IPS-18a (cell line): ENCODE results near the gene ITGB5.

Source experiments
- H3K27ac ChIP-seq: one replicate; pipeline ENCODE4 v1.5.1; 2013; ENCODE audit warnings: low read length
- H3K27me3 ChIP-seq: one replicate; pipeline ENCODE4 v1.6.1; 2013; ENCODE audit warnings: mild to moderate bottlenecking, low read length; ENCODE audit not compliant: control insufficient read depth, insufficient read depth
- H3K36me3 ChIP-seq: one replicate; pipeline ENCODE4 v1.6.1; 2013; ENCODE audit warnings: low read depth, low read length; ENCODE audit not compliant: control insufficient read depth
- H3K4me1 ChIP-seq: one replicate; pipeline ENCODE4 v1.6.1; 2013; ENCODE audit warnings: low read depth, low read length; ENCODE audit not compliant: control insufficient read depth
- H3K4me3 ChIP-seq: one replicate; pipeline ENCODE4 v1.5.1; 2013; ENCODE audit warnings: low read length
- H3K9ac ChIP-seq: one replicate; pipeline ENCODE4 v1.6.1; 2013; ENCODE audit warnings: mild to moderate bottlenecking, low read length, moderate library complexity
- H3K9me3 ChIP-seq: one replicate; pipeline ENCODE4 v1.6.1; 2013; ENCODE audit warnings: low read depth, low read length; ENCODE audit not compliant: control insufficient read depth

ITGB5 gene

DNA sequence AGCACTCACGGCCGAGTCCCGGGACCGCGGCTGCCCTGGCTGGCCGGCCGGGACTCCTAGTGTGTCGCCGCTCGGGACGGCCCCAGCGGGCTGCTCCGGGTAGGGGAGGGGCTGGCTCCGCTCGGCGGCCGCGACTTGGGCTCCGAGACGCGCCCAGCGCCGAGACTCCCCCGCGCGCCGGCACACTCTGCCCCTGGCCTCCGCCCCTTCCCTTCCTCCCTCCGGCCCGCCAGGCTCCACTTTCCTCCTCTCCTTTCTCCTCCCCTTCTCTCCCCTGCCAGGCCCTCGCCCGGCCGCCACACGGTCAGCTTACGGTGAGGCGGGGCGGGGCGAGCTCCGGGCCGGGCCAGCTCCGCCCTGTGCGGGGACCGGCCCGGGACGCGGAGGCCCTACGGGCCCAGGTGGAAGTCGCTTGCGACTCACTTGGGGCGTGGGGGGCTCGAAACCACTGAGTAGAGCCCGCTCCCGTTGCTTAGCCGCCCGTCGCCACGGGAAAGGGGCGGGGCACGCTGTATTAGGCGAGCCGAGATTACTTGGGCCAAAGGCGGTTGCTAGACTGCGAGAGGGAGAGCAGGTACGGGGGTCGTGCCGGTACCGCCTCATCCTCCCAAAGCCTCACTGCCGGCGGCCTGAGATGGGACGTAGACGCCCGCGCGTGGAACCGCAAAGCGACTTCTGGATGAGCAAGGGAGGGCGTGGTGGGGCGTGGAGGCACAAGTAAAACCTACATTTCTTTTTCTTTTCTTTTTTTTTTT is at the start of gene ITGB5:
ITGB5 (minus strand) TSS at position 189 of the 755 bp plus-strand sequence. CDS start 365 bp downstream, outside the sequence.
- Histone ChIP-seq H3K27me3 (peaks cover 8% of the 10 kb centered on the region), H3K4me1 (peaks cover 53% of the 10 kb centered on the region), H3K4me3 (peak within 1 kb of the TSS; percentile 81), H3K9ac (peak within 1 kb of the TSS; percentile 77), H3K36me3 (no peaks in the 10 kb centered on the region), H3K9me3 (no peaks in the 10 kb centered on the region), H3K27ac (no peak within 1 kb of the TSS)

DNA sequence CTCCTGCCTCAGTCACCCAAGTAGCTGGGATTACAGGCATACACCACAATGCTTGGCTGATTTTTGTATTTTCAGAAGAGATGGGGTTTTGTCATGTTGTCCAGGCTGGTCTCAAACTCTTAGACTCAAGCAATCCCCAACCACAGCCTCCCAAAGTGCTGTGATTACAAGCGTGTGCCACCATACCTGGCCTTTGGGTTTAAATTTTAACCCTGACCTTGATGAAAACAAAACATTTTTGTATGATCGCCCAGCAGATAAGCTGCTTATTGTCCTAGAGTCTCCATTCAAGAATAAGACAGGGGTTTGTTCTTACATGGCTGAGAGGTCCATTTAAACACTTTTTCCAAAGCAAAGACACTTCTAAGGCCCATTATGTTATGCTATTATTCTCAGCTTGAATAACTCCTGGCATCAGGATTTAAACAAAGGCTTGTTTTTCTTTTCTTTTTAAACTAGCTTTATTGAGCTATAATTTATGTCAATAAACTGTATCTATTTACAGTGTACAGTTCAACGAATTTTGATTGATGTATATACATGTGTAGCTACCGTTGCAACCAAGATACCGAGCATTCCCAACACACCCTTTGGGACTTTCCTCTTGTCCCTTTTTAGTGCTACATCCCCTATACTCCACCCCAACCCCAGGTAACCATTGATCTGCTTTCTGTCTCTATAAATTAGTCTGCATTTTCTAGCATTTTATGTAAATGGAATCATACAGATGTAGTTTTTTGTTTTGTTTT is 48.8 kb upstream of the ITGB5 start:
- Histone ChIP-seq H3K27me3 (no peaks in the 10 kb centered on the region), H3K36me3 (no peaks in the 10 kb centered on the region), H3K9ac (no peak overlapping the region), H3K9me3 (no peaks in the 10 kb centered on the region), H3K4me1 (no peaks in the 10 kb centered on the region), H3K4me3 (no peak overlapping the region), H3K27ac (no peak overlapping the region)

DNA sequence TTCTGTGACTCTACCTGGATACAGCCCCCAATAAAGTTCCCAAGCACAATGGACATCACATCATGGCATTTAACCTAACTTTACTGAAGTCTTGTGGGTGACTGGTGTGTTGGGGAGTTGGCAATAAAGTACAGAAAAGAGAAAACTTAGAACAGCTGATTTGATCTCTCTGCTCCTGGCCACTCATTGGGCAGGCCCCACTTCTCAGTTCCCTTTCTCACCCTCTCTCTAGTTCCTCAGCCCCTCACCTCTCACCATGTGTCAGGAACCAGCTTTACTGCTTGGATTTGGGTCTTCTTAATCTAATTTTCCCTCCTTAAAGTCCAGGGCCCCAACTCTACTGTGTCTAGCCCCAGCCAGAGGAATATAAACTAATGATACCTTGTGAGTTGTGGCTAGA is 48.1 kb upstream of the ITGB5 start:
- Histone ChIP-seq H3K27ac (no peak overlapping the region), H3K4me3 (no peak overlapping the region), H3K27me3 (no peaks in the 10 kb centered on the region), H3K36me3 (no peaks in the 10 kb centered on the region), H3K9me3 (no peaks in the 10 kb centered on the region), H3K9ac (no peak overlapping the region), H3K4me1 (no peaks in the 10 kb centered on the region)

DNA sequence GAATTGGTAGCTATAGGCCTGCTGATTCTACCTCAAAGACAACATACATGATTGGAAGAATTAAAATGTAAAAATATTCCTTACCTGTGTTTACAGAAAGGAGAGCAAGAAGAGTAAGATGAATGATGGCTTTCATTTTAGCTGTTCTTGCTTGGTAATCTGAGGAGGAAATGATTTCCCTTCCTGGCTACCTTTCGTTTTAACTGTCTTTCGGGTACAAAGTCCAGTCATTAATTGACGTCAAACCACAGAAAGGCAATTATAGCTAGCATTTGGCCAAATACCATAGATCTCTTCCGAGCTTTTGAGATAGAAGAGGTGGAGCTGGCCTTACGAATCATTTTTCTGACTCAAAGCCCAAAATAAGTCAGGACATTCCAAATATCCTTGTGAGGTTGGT is 47.4 kb upstream of the ITGB5 start, which contains the start of gene MUC13:
MUC13 (minus strand) TSS at position 175 of the 400 bp plus-strand sequence; CDS start at position 136, 39 bp downstream.
- Histone ChIP-seq H3K4me3 (no peak within 1 kb of the TSS), H3K27me3 (no peaks in the 10 kb centered on the region), H3K36me3 (no peaks in the 10 kb centered on the region), H3K4me1 (no peaks in the 10 kb centered on the region), H3K27ac (no peak within 1 kb of the TSS), H3K9me3 (no peaks in the 10 kb centered on the region), H3K9ac (no peak within 1 kb of the TSS)

- no peaks in the 10 kb centered on the region for H3K27me3 ChIP-seq
Measured at GRCh38 chr3:124928333-124929202, 41.4 kb upstream of the ITGB5 start.

DNA sequence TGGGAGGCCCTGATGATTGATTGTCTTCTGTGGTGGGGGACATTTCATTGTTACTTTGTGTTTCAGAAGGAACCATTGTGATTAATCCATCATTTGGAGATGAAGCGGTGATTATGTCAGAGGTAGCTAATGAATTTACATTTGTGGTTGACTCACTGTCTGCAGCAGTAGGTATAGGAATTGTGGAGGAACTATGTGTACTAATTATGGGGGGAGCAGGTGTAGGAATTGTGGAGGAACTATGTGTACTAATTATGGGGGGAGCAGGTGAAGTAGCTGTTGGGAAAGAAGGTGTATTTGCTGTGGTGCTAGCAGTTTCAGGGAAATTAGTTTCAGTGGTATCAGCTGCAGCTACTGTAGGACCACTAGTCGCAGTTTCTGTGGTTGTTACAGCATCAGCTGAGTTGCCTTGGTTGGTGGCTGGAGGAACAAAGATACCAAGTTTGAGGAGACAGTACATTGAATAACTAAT is 40.4 kb upstream of the ITGB5 start:
- H3K27me3 ChIP-seq, result no peaks in the 10 kb centered on the region
- no peaks in the 10 kb centered on the region for H3K36me3 ChIP-seq
- no peak overlapping the region for H3K27ac ChIP-seq
- H3K4me3 ChIP-seq, result no peak overlapping the region
- no peak overlapping the region for H3K9ac ChIP-seq
- no peaks in the 10 kb centered on the region for H3K4me1 ChIP-seq
- no peaks in the 10 kb centered on the region for H3K9me3 ChIP-seq

More at GRCh38 chr3:124928333-124929202, 41.4 kb upstream of the ITGB5 start:
- no peak overlapping the region for H3K27ac ChIP-seq
- H3K4me1 ChIP-seq, result no peaks in the 10 kb centered on the region
- no peaks in the 10 kb centered on the region for H3K36me3 ChIP-seq
- H3K9ac ChIP-seq, result no peak overlapping the region
- no peak overlapping the region for H3K4me3 ChIP-seq
- H3K9me3 ChIP-seq, result no peaks in the 10 kb centered on the region

GRCh38 chr3:124926426-124927101 is 39.4 kb upstream of the ITGB5 start:
- no peak overlapping the region for H3K4me3 ChIP-seq
- no peak overlapping the region for H3K27ac ChIP-seq
- no peaks in the 10 kb centered on the region for H3K27me3 ChIP-seq
- H3K9ac ChIP-seq, result no peak overlapping the region
- H3K4me1 ChIP-seq, result no peaks in the 10 kb centered on the region
- no peaks in the 10 kb centered on the region for H3K9me3 ChIP-seq
- no peaks in the 10 kb centered on the region for H3K36me3 ChIP-seq

GRCh38 chr3:124924741-124925140 is 37.6 kb upstream of the ITGB5 start:
- Histone ChIP-seq H3K4me1 (no peaks in the 10 kb centered on the region), H3K36me3 (no peaks in the 10 kb centered on the region), H3K9ac (no peak overlapping the region), H3K27me3 (no peaks in the 10 kb centered on the region), H3K9me3 (no peaks in the 10 kb centered on the region), H3K4me3 (no peak overlapping the region), H3K27ac (no peak overlapping the region)

DNA sequence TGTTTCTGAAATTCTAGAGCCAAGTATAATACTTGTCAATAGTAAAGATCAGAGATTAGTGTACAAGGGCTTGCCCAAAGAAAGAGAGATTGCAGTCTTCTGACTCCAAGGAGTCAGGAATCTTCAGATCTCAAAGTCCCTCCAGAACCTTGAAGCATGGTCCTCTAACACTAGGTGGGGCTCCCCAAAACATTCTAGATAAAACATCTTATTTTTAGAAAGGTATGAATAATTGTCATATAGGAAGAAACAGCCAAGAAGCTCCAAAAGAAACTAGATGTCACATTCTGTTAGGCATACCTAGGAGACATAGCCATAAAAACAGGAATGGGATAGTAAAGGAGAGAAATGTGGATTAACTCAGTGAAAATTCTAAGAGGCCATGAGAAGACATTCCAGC is 36.7 kb upstream of the ITGB5 start:
- Histone ChIP-seq H3K27me3 (no peaks in the 10 kb centered on the region), H3K9ac (no peak overlapping the region), H3K4me3 (no peak overlapping the region), H3K9me3 (no peaks in the 10 kb centered on the region), H3K27ac (no peak overlapping the region), H3K36me3 (no peaks in the 10 kb centered on the region), H3K4me1 (no peaks in the 10 kb centered on the region)

- Histone ChIP-seq H3K27me3 (no peaks in the 10 kb centered on the region), H3K4me3 (no peak overlapping the region), H3K27ac (no peak overlapping the region), H3K9me3 (no peaks in the 10 kb centered on the region), H3K4me1 (no peaks in the 10 kb centered on the region), H3K9ac (no peak overlapping the region), H3K36me3 (no peaks in the 10 kb centered on the region)
Measured at GRCh38 chr3:124920718-124921117, 33.6 kb upstream of the ITGB5 start.

- no peaks in the 10 kb centered on the region for H3K27me3 ChIP-seq
- H3K9me3 ChIP-seq, result no peaks in the 10 kb centered on the region
- H3K27ac ChIP-seq, result no peak overlapping the region
- no peak overlapping the region for H3K9ac ChIP-seq
- H3K4me1 ChIP-seq, result no peaks in the 10 kb centered on the region
- H3K4me3 ChIP-seq, result no peak overlapping the region
- no peaks in the 10 kb centered on the region for H3K36me3 ChIP-seq
Measured at GRCh38 chr3:124919756-124920155, 32.6 kb upstream of the ITGB5 start.
